SU-DHL-6 (cell line): ENCODE results near the gene SPAG7.

ENCODE experiments used
- CTCF ChIP-seq: fragments of 200-600 bp; sonication (generic); IDR thresholded peaks from one replicate; pipeline ENCODE4 v1.5.1; 2017; ENCODE audit warnings: antibody characterized with exemption, mild to moderate bottlenecking, low read length, moderate library complexity; ENCODE audit not compliant: insufficient read depth, poor library complexity, severe bottlenecking
- EZH2phosphoT487 ChIP-seq: fragments of 200-600 bp; sonication (generic), shearing (Covaris generic); conservative IDR thresholded peaks from 2 replicates; pipeline ENCODE4 v1.6.1; 2018; ENCODE audit warnings: mild to moderate bottlenecking, antibody characterized with exemption, low read length, moderate library complexity, mixed read lengths

DNA sequence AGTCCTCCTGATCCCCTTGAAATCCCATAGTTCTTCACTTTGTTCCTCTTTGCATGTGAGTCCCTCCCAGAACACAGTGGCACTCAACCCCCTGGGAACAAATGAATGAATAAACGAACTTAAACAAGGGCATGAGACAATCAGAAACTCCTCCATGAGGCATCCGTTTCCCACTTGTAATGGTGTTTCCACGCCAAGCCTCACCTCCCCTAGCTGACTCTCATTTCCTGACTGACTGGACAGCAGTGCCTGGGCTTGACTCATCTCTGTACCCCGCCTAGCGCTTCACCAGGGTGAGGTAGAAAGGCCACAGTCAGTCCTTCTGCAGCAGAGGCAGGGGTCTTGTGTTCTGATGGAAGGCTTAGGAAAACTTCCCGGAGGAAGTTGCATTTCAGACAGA, 44.3 kb upstream of the SPAG7 start:
- TF ChIP-seq CTCF (no peak), EZH2phosphoT487 (no peak)
